HG03457 (cell line): Measurements from ENCODE around the gene MRLN.

Experiments
- ATAC-seq: cut with Tn5 transposase; IDR thresholded peaks from one replicate; pipeline ENCODE4 v1.9.1; 2021; ENCODE audit warnings: moderate number of reproducible peaks; ENCODE audit not compliant: unreplicated experiment

Gene MRLN

DNA sequence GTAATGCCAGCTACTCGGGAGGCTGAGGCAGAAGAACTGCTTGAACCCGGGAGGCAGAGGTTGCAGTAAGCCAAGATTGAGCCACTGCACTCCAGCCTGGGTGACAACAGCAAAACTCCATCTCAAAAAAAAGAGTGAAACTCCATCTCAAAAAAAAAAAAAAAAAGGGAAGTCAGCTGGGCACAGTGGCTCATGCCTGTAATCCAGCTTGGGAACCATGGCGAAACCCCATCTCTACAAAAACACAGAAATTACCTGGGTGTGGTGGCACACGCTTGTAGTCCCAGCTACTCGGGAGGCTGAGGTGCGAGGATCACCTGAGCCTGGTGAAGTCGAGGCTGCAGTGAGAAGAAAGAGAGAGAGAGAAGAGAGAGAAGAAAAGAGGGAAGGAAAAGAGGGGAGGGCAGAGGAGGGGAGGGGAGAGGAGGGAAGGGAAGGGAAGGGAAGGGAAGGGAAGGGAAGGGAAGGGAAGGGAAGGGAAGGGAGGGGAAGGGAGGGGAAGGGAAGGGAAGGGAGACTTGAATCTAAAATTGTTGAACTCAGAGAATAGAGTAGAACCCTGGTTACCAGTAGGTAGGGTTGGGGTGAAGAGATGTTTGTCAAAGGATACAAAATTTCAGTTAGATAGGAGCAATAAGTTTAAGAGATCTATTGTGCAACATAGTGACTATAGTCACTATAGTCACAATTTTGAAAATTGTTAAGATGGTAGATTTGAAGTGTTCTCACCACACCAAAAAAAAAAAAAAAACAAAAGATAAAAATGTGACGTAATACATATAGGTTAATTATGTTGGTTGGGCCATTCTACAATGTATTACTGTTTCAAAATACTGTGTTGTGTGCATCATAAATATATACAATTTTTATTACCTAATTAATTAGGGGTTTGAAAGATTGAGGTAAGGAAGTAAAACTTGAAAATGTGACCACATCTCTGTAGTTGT is 46.1 kb downstream of the MRLN start:
- no peak for ATAC-seq

DNA sequence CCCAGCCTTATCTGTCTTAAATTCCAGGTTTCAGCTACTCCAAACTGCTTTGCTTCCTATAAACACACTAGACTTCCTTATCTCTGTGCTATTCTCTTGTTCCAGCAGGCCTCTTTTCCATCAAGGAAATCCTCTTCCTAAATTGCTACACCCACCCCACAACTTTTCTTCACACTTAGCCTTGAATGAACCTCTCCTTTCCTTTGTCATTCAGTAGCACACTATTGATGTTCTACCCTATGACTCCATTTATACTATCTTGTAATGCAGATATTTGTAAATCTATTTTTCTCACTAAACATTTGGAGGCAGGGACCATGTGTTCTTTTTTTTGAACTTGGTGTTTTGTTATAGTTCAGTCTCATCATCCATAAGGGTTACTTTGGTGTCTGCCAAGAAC is 47.3 kb downstream of the MRLN start:
- ATAC-seq = no peak

DNA sequence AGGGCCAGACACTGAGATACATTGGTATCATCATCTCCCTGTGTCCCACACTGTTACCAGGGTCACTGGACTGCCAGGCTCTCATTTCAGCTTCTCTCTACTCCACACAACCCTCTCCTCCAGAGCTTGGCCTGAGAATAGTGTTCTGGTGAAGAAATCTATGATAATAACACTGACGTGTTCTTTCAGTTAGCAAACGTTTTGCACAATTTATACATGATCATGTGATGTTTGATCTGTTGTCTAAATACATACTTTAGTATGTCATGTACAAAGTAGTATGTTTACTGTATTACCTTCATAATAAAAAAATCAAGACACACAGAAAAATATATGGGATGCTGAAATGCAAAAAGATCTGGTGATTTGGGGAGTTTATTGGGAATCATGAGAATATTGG is 48.6 kb downstream of the MRLN start:
- no peak for ATAC-seq

DNA sequence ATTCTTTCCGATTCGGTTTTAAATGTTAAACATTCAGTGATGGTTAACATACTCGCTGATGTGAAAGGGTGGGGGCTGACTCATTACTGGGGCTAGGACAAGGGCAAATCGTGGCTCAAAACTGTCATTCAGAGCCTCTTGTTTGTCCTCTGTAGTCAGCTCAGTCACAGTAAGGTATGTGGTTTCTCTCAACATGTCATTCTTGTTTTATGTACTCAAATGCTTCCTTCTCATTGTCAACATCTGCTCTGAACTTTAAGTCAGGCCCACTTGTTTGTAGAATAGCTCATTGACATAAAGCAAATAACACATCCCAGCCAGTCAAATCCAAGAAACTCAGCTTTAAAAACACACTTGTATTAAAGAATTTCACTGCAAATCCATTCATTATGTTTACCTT is 50.9 kb downstream of the MRLN start:
- ATAC-seq = no peak

DNA sequence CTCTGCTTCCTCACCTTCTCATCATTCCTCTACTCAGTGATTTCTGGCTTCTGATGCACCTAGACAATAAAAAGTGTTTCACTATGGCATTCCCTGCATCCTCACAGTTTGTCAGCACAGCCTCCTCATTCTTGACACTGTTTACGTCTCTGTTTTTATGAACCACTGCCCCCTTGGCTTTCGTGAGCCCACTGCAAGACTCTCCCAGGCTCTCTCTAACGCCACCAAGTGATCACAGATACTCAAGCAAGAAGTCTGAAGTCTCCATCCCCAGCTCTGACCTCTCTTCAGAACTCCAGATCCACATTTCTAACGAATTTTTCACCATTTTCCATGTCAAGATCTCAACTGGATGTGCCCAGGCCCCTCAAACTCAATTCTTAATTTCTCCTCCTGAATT is 52.5 kb downstream of the MRLN start:
- no peak for ATAC-seq

DNA sequence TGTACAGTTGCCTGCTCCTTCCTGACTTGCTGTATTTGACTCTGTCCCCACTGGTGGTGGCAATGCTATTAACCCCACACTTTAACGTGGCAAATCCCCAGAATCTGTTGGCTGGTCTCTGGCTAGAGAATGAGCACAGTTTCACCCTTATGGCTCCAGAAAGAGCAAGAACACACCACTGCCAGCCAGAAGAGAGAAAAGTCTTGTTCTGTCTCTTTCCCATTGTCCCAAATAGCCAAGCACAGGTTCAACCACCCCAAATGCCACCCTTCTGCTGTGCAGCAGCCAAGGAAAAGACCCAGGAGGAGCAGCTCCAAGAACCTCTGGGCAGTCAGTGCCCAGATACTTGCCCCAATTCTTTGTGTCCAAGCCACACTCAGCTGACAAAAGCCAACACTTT is 54.9 kb downstream of the MRLN start:
- ATAC-seq = no peak

DNA sequence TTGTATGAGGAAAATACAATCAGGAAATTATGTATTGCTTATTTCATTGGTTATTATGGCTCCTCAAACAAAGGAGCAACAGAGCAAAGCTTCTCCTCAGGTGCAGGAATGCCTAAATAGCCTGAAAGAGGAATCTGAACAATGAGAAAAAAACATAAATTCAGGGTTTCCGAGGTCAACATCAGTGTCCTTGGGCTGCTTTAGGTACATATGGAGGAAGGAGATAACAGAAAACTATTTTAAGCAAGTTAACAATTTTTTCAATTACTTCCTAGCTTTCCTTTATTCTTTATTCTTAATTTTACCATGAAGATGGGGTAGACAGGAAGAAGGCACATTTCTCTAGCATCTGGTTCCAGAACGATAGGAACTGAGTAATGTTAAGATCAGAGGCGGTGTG is 57.6 kb downstream of the MRLN start:
- ATAC-seq = no peak

DNA sequence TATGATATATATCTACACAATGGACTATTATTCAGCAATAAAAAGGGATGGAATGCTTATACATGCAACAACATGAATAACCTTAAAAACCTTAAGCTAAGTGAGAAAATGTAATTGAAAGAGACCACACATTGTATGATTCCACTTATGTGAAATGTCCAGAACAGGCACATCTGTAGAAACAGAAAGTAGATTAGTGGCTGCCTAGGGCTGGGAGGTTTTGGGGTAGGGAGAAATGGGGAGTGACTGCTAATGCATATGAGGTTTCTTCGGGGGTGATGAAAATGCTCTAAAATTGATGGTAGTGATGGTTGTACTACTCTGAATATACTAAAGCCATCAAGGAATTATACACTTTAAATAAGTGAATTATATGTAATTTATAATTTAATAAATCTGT is 58.3 kb downstream of the MRLN start:
- ATAC-seq = no peak

DNA sequence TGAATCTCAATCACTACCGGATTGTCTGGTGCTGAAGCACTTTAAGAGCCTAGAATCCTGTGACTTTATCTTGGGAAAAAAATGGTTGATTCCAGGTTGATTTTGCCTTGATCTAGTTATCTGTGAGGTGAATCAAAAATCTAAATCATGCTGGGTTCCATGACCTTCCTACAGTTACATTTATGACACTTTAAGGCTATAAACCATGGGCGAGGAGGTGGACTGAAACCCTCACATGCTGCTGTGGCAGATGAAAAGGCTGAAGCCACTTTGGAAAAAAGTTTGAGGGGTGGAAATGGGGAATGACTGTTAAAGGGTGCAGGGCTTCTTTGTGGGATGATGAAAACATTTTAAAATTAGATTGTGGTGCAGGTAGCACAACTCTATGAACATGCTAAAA is 61.1 kb downstream of the MRLN start:
- ATAC-seq = no peak

DNA sequence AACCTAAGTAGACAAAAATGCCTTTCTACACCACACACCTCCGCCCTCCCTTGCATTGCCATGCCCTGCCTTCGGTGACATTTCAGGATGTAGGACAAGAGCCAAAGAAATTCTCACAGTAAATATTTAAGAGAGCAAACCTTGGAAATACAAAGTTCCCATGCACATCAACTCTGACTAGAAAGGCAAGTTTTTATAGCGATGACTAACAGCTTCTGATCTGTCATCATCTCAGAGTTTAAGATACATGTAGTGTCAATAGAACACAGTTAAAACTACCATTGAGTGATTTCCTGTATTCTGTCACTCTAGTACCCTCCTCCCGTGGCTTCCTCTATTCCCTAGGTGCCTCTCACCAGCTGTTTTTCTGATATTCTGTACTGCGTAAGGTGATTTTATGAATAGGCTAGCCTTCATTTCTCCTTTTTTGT is 64.3 kb downstream of the MRLN start:
- ATAC-seq = no peak

DNA sequence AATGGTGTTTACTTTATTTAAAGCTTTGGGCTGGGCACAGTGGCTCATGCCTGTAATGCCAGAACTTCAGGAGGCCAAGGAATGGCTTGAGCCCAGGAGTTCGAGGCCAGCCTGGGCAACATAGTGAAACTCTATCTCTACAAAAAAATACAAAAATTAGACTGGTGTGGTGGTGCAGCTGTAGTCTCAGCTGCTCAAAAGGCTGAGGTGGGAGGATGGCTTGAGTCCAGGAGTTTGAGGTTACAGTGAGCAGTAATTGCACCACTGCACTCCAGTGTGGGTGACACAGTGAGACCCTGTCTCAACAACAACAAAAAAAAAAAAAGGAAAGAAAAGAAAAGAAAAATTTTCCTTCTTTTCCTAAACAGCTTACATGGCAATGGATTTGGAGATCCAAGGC is 65.6 kb downstream of the MRLN start:
- no peak for ATAC-seq
